Esophagus (tissue), 2 donors: ENCODE data around the gene RPS19. TPM values are rescaled to one million over a fixed set of nuclear protein-coding genes. Genes with fewer than 3 reads are reported as not detected.

Experiments used
- H3K27ac ChIP-seq, 2 donors: one replicate each; pipeline ENCODE4 v1.5.1; 2013; ENCODE audit warnings: low read depth in 2 of 2, mild to moderate bottlenecking in 2 of 2, inconsistent platforms in 1 of 2, low read length in 1 of 2, moderate library complexity in 1 of 2
- H3K27me3 ChIP-seq, 2 donors: one replicate each; pipeline ENCODE4 v1.6.1; 2013; ENCODE audit warnings: low read length in 2 of 2, control low read depth in 1 of 2, mild to moderate bottlenecking in 1 of 2; ENCODE audit not compliant: insufficient read depth in 2 of 2, control insufficient read depth in 1 of 2
- H3K36me3 ChIP-seq, 2 donors: one replicate each; pipeline ENCODE4 v1.6.1; 2013; ENCODE audit warnings: low read length in 1 of 2; ENCODE audit not compliant: control insufficient read depth in 2 of 2, insufficient read depth in 2 of 2
- H3K4me1 ChIP-seq, 2 donors: one replicate each; pipeline ENCODE4 v1.6.1; 2013; ENCODE audit warnings: low read length in 1 of 2; ENCODE audit not compliant: control insufficient read depth in 2 of 2, insufficient read depth in 2 of 2
- H3K4me3 ChIP-seq, 2 donors: one replicate each; pipeline ENCODE4 v1.5.1; 2013; ENCODE audit warnings: low read length in 2 of 2, mild to moderate bottlenecking in 2 of 2, low read depth in 1 of 2, moderate library complexity in 1 of 2
- H3K9me3 ChIP-seq, 2 donors: one replicate each; pipeline ENCODE4 v1.6.1; 2013; ENCODE audit warnings: mild to moderate bottlenecking in 2 of 2, low read depth in 1 of 2, low read length in 1 of 2, moderate library complexity in 1 of 2; ENCODE audit not compliant: control insufficient read depth in 2 of 2, insufficient read depth in 1 of 2
- WGBS, 2 donors: extraction: QIAGEN DNeasy Blood & Tissue Kit; methylation state at CpG; one replicate each; pipeline ENCODE4 v1.1.7; 2013; 5-methylcytosine and 5-hydroxymethylcytosine counted together
- polyA plus RNA-seq, 2 donors: library from polyadenylated mRNA; stranded (reverse); fragments of 200-250 nt; gene quantifications; one replicate each; pipeline ENCODE4 v1.2.3, GENCODE V29; 2013
- donor health status: healthy with polysubstance abuse.
- donor health status: Bipolar disorder and iron deficiency.

RPS19 gene
- polyA plus RNA-seq, 2 donors = 2,678 to 3,536 TPM

DNA sequence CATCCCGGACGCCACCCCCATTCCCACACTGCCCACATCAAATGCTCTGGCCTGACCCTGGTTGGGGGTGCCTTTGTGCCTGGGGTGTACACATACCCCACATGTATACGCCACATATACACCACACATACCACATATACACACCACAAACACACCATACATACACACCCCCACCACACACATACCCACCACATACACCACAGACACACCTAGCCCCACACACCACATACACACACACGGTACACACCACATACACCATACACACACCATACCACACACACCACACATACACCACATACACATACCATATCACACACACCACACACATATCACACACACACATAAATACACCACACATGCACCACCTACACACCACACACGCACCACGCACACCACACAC is 58.0 kb downstream of the RPS19 start:
- peaks cover 0 to 14% of the 10 kb centered on the region in 2 donors for H3K27me3 ChIP-seq
- H3K4me1 ChIP-seq = peaks cover 4 to 5% of the 10 kb centered on the region in 2 donors
- WGBS, 2 donors = 78 to 87% methylated on average over 6 of the region's 6 CpGs
- peaks cover 0 to 15% of the 10 kb centered on the region in 2 donors for H3K9me3 ChIP-seq
- H3K4me3 ChIP-seq = no peak overlapping the region
- H3K36me3 ChIP-seq = no peaks in the 10 kb centered on the region
- H3K27ac ChIP-seq = no peak overlapping the region

GRCh38 chr19:41918653-41919244 is 58.7 kb downstream of the RPS19 start:
- H3K27me3 ChIP-seq = peaks cover 0 to 8% of the 10 kb centered on the region in 2 donors
- no peak overlapping the region for H3K4me3 ChIP-seq

DNA sequence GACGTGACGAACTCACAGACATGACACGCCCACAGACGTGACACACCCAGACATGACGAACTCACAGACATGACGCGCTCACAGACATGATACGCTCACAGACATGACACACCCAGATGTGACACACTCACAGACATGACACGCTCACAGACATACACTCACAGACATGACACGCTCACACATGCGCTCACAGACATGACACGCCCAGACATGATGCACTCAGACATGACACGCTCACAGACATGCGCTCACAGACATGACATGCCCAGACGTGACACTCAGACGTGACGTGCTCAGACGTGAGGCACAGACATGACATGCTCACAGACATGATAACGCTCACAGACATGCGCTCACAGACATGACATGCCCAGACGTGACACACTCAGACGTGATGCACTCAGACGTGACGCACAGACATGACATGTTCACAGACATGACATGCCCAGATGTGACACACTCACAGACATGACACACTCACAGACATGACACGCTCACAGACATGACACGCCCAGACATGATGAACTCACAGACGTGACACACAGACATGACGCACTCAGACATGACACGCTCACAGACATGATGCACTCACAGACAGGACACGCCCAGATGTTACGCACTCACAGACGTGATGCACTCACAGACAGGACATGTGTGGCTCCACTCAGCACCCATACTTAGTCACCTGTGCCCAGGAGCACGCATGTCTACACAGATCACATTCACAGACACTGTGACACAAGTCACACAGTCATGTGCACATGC is 60.1 kb downstream of the RPS19 start:
- 78 to 85% methylated on average over 33 of the region's 33 CpGs for WGBS, 2 donors
- Histone ChIP-seq H3K9me3 (peaks cover 0 to 15% of the 10 kb centered on the region in 2 donors), H3K27ac (no peak overlapping the region), H3K4me3 (no peak overlapping the region), H3K4me1 (peaks cover 4 to 5% of the 10 kb centered on the region in 2 donors), H3K36me3 (no peaks in the 10 kb centered on the region), H3K27me3 (peaks cover 0 to 5% of the 10 kb centered on the region in 2 donors)

More at GRCh38 chr19:41918653-41919244, 58.7 kb downstream of the RPS19 start:
- H3K36me3 ChIP-seq = no peaks in the 10 kb centered on the region
- H3K9me3 ChIP-seq = peaks cover 0 to 15% of the 10 kb centered on the region in 2 donors
- peaks cover 4 to 5% of the 10 kb centered on the region in 2 donors for H3K4me1 ChIP-seq
- WGBS, 2 donors = 91 to 94% methylated on average over 5 of the region's 5 CpGs
- no peak overlapping the region for H3K27ac ChIP-seq

GRCh38 chr19:41920882-41921576 is 61.0 kb downstream of the RPS19 start:
- whole genome bisulfite sequencing, 2 donors = 12 to 18% methylated on average over 26 of the region's 26 CpGs
- Histone ChIP-seq H3K4me3 (no peak overlapping the region), H3K36me3 (no peaks in the 10 kb centered on the region), H3K27me3 (peaks cover 0 to 2% of the 10 kb centered on the region in 2 donors), H3K4me1 (peaks cover 2% of the 10 kb centered on the region in 2 donors), H3K27ac (no peak overlapping the region), H3K9me3 (peaks cover 0 to 14% of the 10 kb centered on the region in 2 donors)

GRCh38 chr19:41921577-41922576 is 61.8 kb downstream of the RPS19 start:
- no peaks in the 10 kb centered on the region for H3K4me1 ChIP-seq
- 21 to 33% methylated on average over 22 of the region's 22 CpGs for WGBS, 2 donors
- peaks cover 0 to 12% of the 10 kb centered on the region in 2 donors for H3K9me3 ChIP-seq
- peaks cover 4 to 5% of the 10 kb centered on the region in 2 donors for H3K27me3 ChIP-seq
- no peak overlapping the region for H3K4me3 ChIP-seq
- H3K36me3 ChIP-seq = no peaks in the 10 kb centered on the region
- no peak overlapping the region for H3K27ac ChIP-seq

Other genes with a start within 250 kb of the RPS19 start
- under 1 TPM; 0.47 to 0.58 TPM for gene CEACAM4, start 233.2 kb upstream of the RPS19 start, polyA plus RNA-seq
- 10 to 100 TPM; 59.6 to 96.6 TPM for gene CEACAM7, start 172.0 kb upstream of the RPS19 start, polyA plus RNA-seq
- gene CEACAM5, start 151.6 kb upstream of the RPS19 start, polyA plus RNA-seq = 100 to 1,000 TPM; 148 to 172 TPM
- 100 to 1,000 TPM; 120 to 141 TPM for gene CEACAM6, start 104.7 kb upstream of the RPS19 start, polyA plus RNA-seq
- gene CEACAM3, start 63.7 kb upstream of the RPS19 start, polyA plus RNA-seq = 1 to 10 TPM in 1 of 2 donors, under 1 TPM in 1; 0.76 to 3.1 TPM
- not detected for gene LYPD4, start 15.6 kb upstream of the RPS19 start, polyA plus RNA-seq
- gene DMRTC2, start 15.2 kb upstream of the RPS19 start, polyA plus RNA-seq = under 1 TPM in 1 of 2 donors, not detected in 1; 0.18 TPM
- gene CD79A, start 17.0 kb downstream of the RPS19 start, polyA plus RNA-seq = under 1 TPM; 0.31 to 0.57 TPM
- gene ARHGEF1, start 22.9 kb downstream of the RPS19 start, polyA plus RNA-seq = 100 to 1,000 TPM in 1 of 2 donors, 10 to 100 TPM in 1; 51.2 to 104 TPM
- gene ERFL, start 68.2 kb downstream of the RPS19 start, polyA plus RNA-seq = under 1 TPM; 0.07 to 0.24 TPM
- gene RABAC1, start 99.1 kb downstream of the RPS19 start, polyA plus RNA-seq = 100 to 1,000 TPM in 1 of 2 donors, 10 to 100 TPM in 1; 77.7 to 121 TPM
- under 1 TPM; 0.12 TPM for gene ATP1A3, start 134.0 kb downstream of the RPS19 start, polyA plus RNA-seq
- gene GRIK5, start 210.0 kb downstream of the RPS19 start, polyA plus RNA-seq = 1 to 10 TPM; 1.1 to 1.4 TPM
- gene ZNF574, start 215.9 kb downstream of the RPS19 start, polyA plus RNA-seq = 1 to 10 TPM; 6.5 to 8.9 TPM